Activated CD8-positive, alpha-beta T cell treated with anti-CD3 and anti-CD28 coated beads, Interleukin-2, amount 10 ng/mL, durations not matched to agents 7 days and 5 days (primary cell): ENCODE data around the gene WDR73. TPM values are rescaled to one million over a fixed set of nuclear protein-coding genes. Genes with fewer than 3 reads are reported as not detected.
"Not testable (repeated sequence)": the region's sequence is repeated elsewhere in the genome, so short reads cannot be mapped to it uniquely, and the experiment has no call there.

Experiments used
- ATAC-seq: fragments of 150-1000 bp; cut with Tn5 transposase; one replicate; pipeline ENCODE4 v1.10.0; 2021; ENCODE audit warnings: moderate library complexity
- CTCF ChIA-PET: fragments of 350-600 bp; sonication (Branson Sonifier 250); formaldehyde crosslinking; loops from one replicate; lab custom pipeline; 2021; ENCODE audit warnings: antibody characterized with exemption; lab: Charles Lee
- POLR2A ChIA-PET: fragments of 350-600 bp; sonication (Branson Sonifier 250); formaldehyde crosslinking; loops from one replicate; lab custom pipeline; 2021; ENCODE audit warnings: antibody characterized with exemption; lab: Charles Lee
- DNase-seq: peaks from one replicate; pipeline ENCODE4 v3.0.0-alpha.2; 2020
- H3K27ac Mint-ChIP-seq: one replicate; pipeline ENCODE4 v1.8.0; 2021; ENCODE audit warnings: mild to moderate bottlenecking, mixed read lengths
- H3K27me3 Mint-ChIP-seq: one replicate; pipeline ENCODE4 v1.8.0; 2021; ENCODE audit warnings: low read depth, mixed read lengths
- H3K36me3 Mint-ChIP-seq: one replicate; pipeline ENCODE4 v1.8.0; 2021; ENCODE audit warnings: low read depth, mixed read lengths
- H3K4me1 Mint-ChIP-seq: one replicate; pipeline ENCODE4 v1.8.0; 2021; ENCODE audit warnings: low read depth, mixed read lengths
- H3K4me3 Mint-ChIP-seq: one replicate; pipeline ENCODE4 v1.8.0; 2021; ENCODE audit warnings: mild to moderate bottlenecking, mixed read lengths
- H3K9me3 Mint-ChIP-seq: one replicate; pipeline ENCODE4 v1.8.0; 2022; ENCODE audit warnings: mixed read lengths; ENCODE audit not compliant: insufficient read depth
- total RNA-seq, 2 experiments: library from RNA; stranded (reverse); gene quantifications; one replicate each; pipeline ENCODE4 v1.2.3, GENCODE V29; 2021

WDR73 gene
- total RNA-seq, 2 experiments from 2014 or later: 22.1 to 23.8 TPM

DNA sequence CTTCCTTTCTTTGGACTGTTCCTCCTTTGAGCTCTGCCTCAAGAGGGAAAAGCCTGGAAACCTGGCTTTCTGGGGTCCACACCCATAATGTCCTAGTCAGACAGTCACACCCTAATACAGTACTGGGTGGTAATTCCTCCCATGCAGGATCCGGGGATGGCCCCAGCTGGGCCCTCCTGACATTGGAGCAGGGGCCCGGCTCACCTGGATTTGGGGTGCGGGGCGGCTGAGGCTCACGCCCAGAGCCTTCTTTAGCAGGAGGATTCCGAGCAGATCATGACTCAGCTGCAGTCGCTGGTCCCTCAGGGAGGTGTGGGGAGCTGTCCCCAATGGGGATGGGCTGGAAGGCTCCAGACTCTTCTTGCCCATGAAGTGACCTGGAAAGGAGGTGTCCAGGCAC, 2.9 kb upstream of the WDR73 start:
- ATAC-seq: no peak
- no peak overlapping the region for H3K27ac Mint-ChIP-seq
- POLR2A ChIA-PET: interaction anchor here (1.5 kb wide), 1 partner anchor 48 kb away, joined by 3 read pairs; no protein-coding TSS in a partner anchor

GRCh38 chr15:84654689-84655453, 788 bp upstream of the WDR73 start:
- POLR2A ChIA-PET: interaction anchor here (0.9 to 2.0 kb wide), 8 partner anchors 20 to 95 kb away, joined by 3 to 11 read pairs (median 5); partner anchors contain the start of gene ZSCAN2
- Mint-ChIP-seq H3K36me3 (peaks cover 17% of the 10 kb centered on the region), H3K4me3 (peak overlapping the region; percentile 96), H3K27ac (peak overlapping the region; percentile 71), H3K9me3 (no peaks in the 10 kb centered on the region), H3K27me3 (no peaks in the 10 kb centered on the region), H3K4me1 (peaks cover 53% of the 10 kb centered on the region)
- ATAC-seq (peak; percentile 44), DNase-seq (peak; percentile 85)
- CTCF ChIA-PET: interaction anchor here (0.6 to 4.7 kb wide), 25 partner anchors 9 to 273 kb away, joined by 3 to 30 read pairs (median 4); partner anchors contain the start of genes SEC11A and ZNF592

More for the DNA sequence above, 2.9 kb upstream of the WDR73 start:
- Mint-ChIP-seq H3K27me3 (no peaks in the 10 kb centered on the region), H3K4me1 (peaks cover 51% of the 10 kb centered on the region), H3K9me3 (no peaks in the 10 kb centered on the region), H3K4me3 (peak overlapping the region; percentile 62), H3K36me3 (peaks cover 16% of the 10 kb centered on the region)
- no peak for DNase-seq
- CTCF ChIA-PET: interaction anchor here (1.0 to 4.7 kb wide), 7 partner anchors 17 to 271 kb away, joined by 3 to 30 read pairs (median 4); no protein-coding TSS in a partner anchor

- H3K4me1 Mint-ChIP-seq: peaks cover 48% of the 10 kb centered on the region
- peak overlapping the region; percentile 96 for H3K27ac Mint-ChIP-seq
- H3K36me3 Mint-ChIP-seq: peaks cover 21% of the 10 kb centered on the region
- H3K9me3 Mint-ChIP-seq: no peaks in the 10 kb centered on the region
- H3K27me3 Mint-ChIP-seq: no peaks in the 10 kb centered on the region
- no peak for ATAC-seq
- peak overlapping the region; percentile 96 for H3K4me3 Mint-ChIP-seq
- ChIA-PET POLR2A (interaction anchor here (0.6 to 2.0 kb wide), 13 partner anchors 8 to 96 kb away, joined by 3 to 11 read pairs (median 5); partner anchors contain the start of genes SEC11A and ZSCAN2), CTCF (interaction anchor here (0.8 to 4.7 kb wide), 20 partner anchors 10 to 274 kb away, joined by 3 to 30 read pairs (median 4); partner anchors contain the start of gene SEC11A)
- DNase-seq: no peak
Measured at GRCh38 chr15:84653584-84653909, 536 bp downstream of the WDR73 start.

GRCh38 chr15:84649706-84650105, 4.4 kb downstream of the WDR73 start:
- no peak overlapping the region for H3K4me3 Mint-ChIP-seq
- no peaks in the 10 kb centered on the region for H3K9me3 Mint-ChIP-seq
- no peaks in the 10 kb centered on the region for H3K27me3 Mint-ChIP-seq
- peaks cover 36% of the 10 kb centered on the region for H3K4me1 Mint-ChIP-seq
- peaks cover 44% of the 10 kb centered on the region for H3K36me3 Mint-ChIP-seq
- no peak overlapping the region for H3K27ac Mint-ChIP-seq
- ATAC-seq (no peak), DNase-seq (no peak)
- ChIA-PET POLR2A (interaction anchor here (1.4 to 1.6 kb wide), 3 partner anchors 18 to 66 kb away, joined by 3 to 6 read pairs (median 5); partner anchors contain the start of gene SEC11A), CTCF (interaction anchor here (1.6 kb wide), 1 partner anchor 51 kb away, joined by 9 read pairs; no protein-coding TSS in a partner anchor)

DNA sequence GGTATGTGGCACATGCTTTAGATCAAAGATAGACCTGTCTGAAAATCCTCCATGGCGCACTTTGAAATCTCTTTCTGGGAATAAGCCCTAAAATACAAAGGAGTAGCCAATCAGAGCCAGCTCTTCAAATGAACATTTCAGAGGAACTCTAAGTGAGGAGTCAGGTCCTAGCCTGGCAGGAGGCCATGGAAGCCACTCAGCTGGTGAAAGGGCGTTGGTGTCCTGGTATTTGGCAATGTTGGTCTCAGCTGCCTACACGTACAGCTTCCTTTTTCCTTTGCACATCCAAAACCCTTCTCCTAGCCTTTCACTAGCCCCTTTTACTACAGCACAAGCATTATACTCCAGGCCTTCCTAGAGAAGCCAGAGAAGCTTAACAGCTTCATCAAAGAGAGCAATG, 5.5 kb downstream of the WDR73 start:
- Mint-ChIP-seq H3K27me3 (no peaks in the 10 kb centered on the region), H3K9me3 (no peaks in the 10 kb centered on the region), H3K4me3 (no peak overlapping the region), H3K27ac (no peak overlapping the region), H3K4me1 (peaks cover 32% of the 10 kb centered on the region), H3K36me3 (peaks cover 46% of the 10 kb centered on the region)
- CTCF ChIA-PET: interaction anchor here (1.1 to 1.6 kb wide), 3 partner anchors 9 to 49 kb away, joined by 3 to 9 read pairs (median 3); no protein-coding TSS in a partner anchor
- DNase-seq (no peak), ATAC-seq (no peak)
- POLR2A ChIA-PET: interaction anchor here (0.5 to 1.6 kb wide), 4 partner anchors 10 to 67 kb away, joined by 3 to 6 read pairs (median 4); partner anchors contain the start of gene SEC11A

- Mint-ChIP-seq H3K4me3 (no peak overlapping the region), H3K9me3 (no peaks in the 10 kb centered on the region), H3K27ac (peak overlapping the region; percentile 4), H3K27me3 (no peaks in the 10 kb centered on the region), H3K4me1 (peaks cover 25% of the 10 kb centered on the region), H3K36me3 (peaks cover 54% of the 10 kb centered on the region)
- DNase-seq (no peak), ATAC-seq (no peak)
- CTCF ChIA-PET: interaction anchor here (1.1 to 1.7 kb wide), 2 partner anchors 8 to 13 kb away, joined by 3 to 4 read pairs; no protein-coding TSS in a partner anchor
- POLR2A ChIA-PET: no interaction called here
Measured at GRCh38 chr15:84647726-84648125, 6.4 kb downstream of the WDR73 start.

DNA sequence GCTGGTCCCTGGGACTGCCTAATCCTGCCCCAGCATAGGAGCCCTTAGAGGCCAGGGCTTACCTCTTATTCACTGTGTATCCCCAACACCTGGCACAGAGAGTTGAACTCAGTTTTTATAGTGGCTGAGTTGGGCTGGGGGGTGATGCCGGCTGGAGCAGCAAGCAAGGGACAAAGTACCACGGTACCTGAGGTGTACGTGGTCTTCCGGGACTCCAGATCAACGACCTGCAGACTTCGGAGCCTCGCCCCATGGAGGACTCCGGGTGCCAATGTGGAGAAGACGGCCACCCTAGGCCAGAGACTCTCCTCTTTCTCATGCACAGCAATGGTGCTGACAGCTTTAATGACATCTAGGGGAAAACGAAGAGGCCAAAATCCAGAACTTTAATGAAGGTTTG, 8.1 kb downstream of the WDR73 start:
- H3K36me3 Mint-ChIP-seq: peaks cover 50% of the 10 kb centered on the region
- H3K4me3 Mint-ChIP-seq: no peak overlapping the region
- POLR2A ChIA-PET: interaction anchor here (1.0 kb wide), 1 partner anchor 8 kb away, joined by 3 read pairs; no protein-coding TSS in a partner anchor
- no peak for ATAC-seq
- H3K9me3 Mint-ChIP-seq: no peaks in the 10 kb centered on the region
- DNase-seq: no peak
- CTCF ChIA-PET: interaction anchor here (0.7 kb wide), 1 partner anchor 100 kb away, joined by 3 read pairs; no protein-coding TSS in a partner anchor
- no peaks in the 10 kb centered on the region for H3K27me3 Mint-ChIP-seq
- H3K4me1 Mint-ChIP-seq: peaks cover 14% of the 10 kb centered on the region
- no peak overlapping the region for H3K27ac Mint-ChIP-seq

GRCh38 chr15:84645496-84645895, 8.6 kb downstream of the WDR73 start:
- H3K4me3 Mint-ChIP-seq: no peak overlapping the region
- DNase-seq (no peak), ATAC-seq (no peak)
- H3K27ac Mint-ChIP-seq: no peak overlapping the region
- peaks cover 54% of the 10 kb centered on the region for H3K36me3 Mint-ChIP-seq
- peaks cover 14% of the 10 kb centered on the region for H3K4me1 Mint-ChIP-seq
- no peaks in the 10 kb centered on the region for H3K27me3 Mint-ChIP-seq
- ChIA-PET POLR2A (interaction anchor here (1.0 kb wide), 1 partner anchor 8 kb away, joined by 3 read pairs; no protein-coding TSS in a partner anchor), CTCF (interaction anchor here (0.7 kb wide), 1 partner anchor 12 kb away, joined by 3 read pairs; no protein-coding TSS in a partner anchor)
- no peaks in the 10 kb centered on the region for H3K9me3 Mint-ChIP-seq

DNA sequence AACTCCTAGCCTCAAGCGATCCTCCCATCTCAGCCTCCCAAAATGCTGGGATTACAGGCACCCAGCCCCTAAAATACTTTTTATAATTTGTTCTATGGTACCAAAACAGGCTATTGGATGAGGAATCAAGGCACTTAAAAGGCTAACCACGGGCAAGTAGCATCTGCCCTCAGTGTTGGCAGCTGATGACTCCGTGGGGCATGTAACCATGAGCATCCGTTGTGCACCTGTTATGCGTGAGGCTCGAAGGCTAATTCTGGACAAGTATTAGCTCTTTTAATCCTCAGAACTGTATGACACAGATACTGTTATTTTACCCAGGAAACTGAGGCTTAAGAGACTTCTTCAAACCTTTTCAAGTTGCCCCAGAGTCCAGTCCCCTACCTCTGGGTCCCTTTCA, 10.2 kb downstream of the WDR73 start:
- H3K4me3 Mint-ChIP-seq: no peak overlapping the region
- CTCF ChIA-PET: interaction anchor here (1.1 to 2.2 kb wide), 3 partner anchors 9 to 45 kb away, joined by 3 to 7 read pairs (median 4); partner anchors contain the start of gene NMB
- H3K27me3 Mint-ChIP-seq: no peaks in the 10 kb centered on the region
- H3K27ac Mint-ChIP-seq: no peak overlapping the region
- peaks cover 61% of the 10 kb centered on the region for H3K36me3 Mint-ChIP-seq
- POLR2A ChIA-PET: no interaction called here
- no peak for DNase-seq
- H3K9me3 Mint-ChIP-seq: no peaks in the 10 kb centered on the region
- no peak for ATAC-seq
- H3K4me1 Mint-ChIP-seq: peaks cover 14% of the 10 kb centered on the region

DNA sequence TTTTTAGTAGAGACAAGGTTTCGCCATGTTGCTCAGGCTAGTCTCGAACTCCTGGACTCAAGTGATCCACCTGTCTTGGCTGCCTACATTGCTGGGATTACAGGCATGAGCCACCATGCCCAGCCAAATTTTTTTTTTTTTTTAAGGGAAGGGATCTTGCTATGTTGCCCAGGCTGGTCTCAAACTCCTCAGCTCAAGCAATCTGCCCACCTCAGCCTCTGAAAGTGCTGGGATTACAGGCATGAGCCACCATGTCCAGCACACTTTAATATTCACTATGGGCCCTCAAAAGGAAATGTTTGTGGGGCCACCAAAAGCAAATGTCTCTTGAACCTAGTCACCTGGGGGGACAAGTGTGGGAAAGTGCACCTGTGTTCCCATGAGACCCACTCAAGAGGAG, 11.4 kb downstream of the WDR73 start:
- not testable (repeated sequence) for DNase-seq, H3K27ac Mint-ChIP-seq, H3K27me3 Mint-ChIP-seq, H3K9me3 Mint-ChIP-seq, ATAC-seq, H3K4me3 Mint-ChIP-seq
- Mint-ChIP-seq H3K4me1 (peaks cover 11% of the 10 kb centered on the region), H3K36me3 (peaks cover 59% of the 10 kb centered on the region)
- ChIA-PET CTCF (interaction anchor here (0.9 to 2.2 kb wide), 3 partner anchors 11 to 55 kb away, joined by 3 to 6 read pairs (median 4); partner anchors contain the start of genes NMB and WDR73), POLR2A (interaction anchor here (1.0 to 1.3 kb wide), 2 partner anchors 11 to 74 kb away, joined by 3 to 4 read pairs; partner anchors contain the start of gene SEC11A)

DNA sequence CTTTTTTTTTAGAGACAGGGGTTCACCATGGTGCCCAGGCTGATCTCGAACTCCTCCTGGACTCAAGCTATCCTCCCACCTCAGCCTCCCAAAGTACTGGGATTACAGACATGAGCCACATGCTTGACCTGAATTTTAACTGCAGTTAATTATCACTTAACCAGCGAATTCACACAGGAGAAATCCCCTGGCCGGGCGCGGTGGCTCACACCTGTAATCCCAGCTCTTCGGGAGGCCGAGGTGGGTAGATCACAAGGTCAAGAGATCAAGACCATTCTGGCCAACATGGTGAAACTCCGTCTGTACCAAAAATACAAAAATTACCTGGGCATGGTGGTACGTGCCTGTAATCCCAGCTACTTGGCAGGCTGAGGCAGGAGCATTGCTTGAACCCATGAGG, 12.2 kb downstream of the WDR73 start:
- not testable (repeated sequence) for DNase-seq, H3K9me3 Mint-ChIP-seq, H3K27me3 Mint-ChIP-seq, ATAC-seq, H3K27ac Mint-ChIP-seq, H3K4me3 Mint-ChIP-seq
- ChIA-PET POLR2A (interaction anchor here (1.0 kb wide), 1 partner anchor 74 kb away, joined by 3 read pairs; the partner anchor contains the start of gene SEC11A), CTCF (interaction anchor here (1.6 kb wide), 1 partner anchor 12 kb away, joined by 6 read pairs; the partner anchor contains the start of gene WDR73)
- peaks cover 59% of the 10 kb centered on the region for H3K36me3 Mint-ChIP-seq
- H3K4me1 Mint-ChIP-seq: peaks cover 10% of the 10 kb centered on the region
